Dendritic cell treated with granulocyte-macrophage colony-stimulating factor and Interleukin-4, amounts not matched to agents 40 ng/mL and 50 ng/mL, for 4 days (primary cell): ENCODE results near the gene PAK3.

Experiments
- H3K27ac Mint-ChIP-seq: one replicate; pipeline ENCODE4 v1.8.0; 2022; ENCODE audit warnings: mild to moderate bottlenecking, mixed read lengths
- H3K27me3 Mint-ChIP-seq: one replicate; pipeline ENCODE4 v1.8.0; 2022; ENCODE audit warnings: mild to moderate bottlenecking, mixed read lengths
- H3K36me3 Mint-ChIP-seq: one replicate; pipeline ENCODE4 v1.8.0; 2022; ENCODE audit warnings: low read depth, mixed read lengths
- H3K4me1 Mint-ChIP-seq: one replicate; pipeline ENCODE4 v1.8.0; 2022; ENCODE audit warnings: low read depth, mixed read lengths
- H3K4me3 Mint-ChIP-seq: one replicate; pipeline ENCODE4 v1.8.0; 2022; ENCODE audit warnings: mild to moderate bottlenecking, moderate library complexity, mixed read lengths
- H3K9me3 Mint-ChIP-seq: one replicate; pipeline ENCODE4 v1.8.0; 2022; ENCODE audit warnings: mixed read lengths
- intact Hi-C: fragments of 100-400 bp; cut with micrococcal nuclease; formaldehyde crosslinking; loops from one replicate; pipeline ENCODE4 v1.15.0; 2022

The PAK3 gene

DNA sequence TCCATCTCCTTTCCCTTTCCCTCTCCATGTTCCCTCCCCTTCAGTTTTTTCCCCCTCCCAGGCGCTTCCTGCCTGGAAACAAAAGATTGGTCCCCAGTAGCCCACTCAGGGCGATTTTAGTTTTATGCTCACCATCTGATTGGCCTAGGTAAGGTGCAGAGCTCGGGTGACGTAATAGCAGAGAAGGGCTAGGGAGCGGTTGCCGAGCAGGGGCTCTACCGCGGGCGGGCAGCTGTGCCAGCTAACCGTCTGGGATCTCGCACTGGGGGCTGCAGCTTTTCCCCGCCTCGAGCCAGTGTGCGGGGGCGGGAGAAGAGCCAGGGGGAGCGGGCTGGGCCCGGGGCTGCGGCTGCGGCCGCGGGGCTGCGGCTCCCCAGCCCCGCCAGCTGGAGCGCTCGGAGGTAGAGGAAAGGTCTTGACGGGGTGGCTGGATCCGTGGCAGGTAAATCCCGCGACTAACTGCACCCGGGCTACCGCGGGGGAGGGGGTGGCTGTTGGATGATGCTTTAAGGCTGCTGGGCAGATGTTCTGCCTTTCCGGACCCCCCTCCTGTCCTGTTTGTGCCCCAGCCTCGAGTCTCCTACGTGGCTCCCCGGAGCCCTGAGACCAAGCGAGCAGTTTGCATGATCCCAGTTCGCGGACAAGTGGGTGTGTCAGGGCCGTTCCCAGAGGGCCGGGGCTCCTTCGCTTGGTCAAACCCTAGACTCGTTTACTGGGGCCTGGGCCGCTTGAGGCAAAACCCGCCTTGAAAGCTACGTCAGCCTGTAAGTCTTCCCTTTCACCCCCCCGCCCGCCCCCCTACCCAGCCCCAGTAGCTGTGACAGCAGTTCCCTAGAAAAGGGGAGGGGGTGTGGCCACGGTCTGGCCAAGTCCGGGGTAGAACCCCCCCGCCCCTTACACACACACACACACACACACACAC is at the start of gene PAK3:
Gene PAK3 (plus strand): TSS at position 218 of the 922 bp plus-strand sequence. CDS start 26,913 bp downstream, outside the sequence.
- Mint-ChIP-seq H3K4me1 (peaks cover 11% of the 10 kb centered on the region), H3K27me3 (peaks cover 55% of the 10 kb centered on the region)

GRCh38 chrX:111047575-111047974 is 48.4 kb upstream of the PAK3 start:
- H3K36me3 Mint-ChIP-seq, result no peaks in the 10 kb centered on the region
- no peaks in the 10 kb centered on the region for H3K4me1 Mint-ChIP-seq
- no peak overlapping the region for H3K27ac Mint-ChIP-seq
- intact Hi-C loops, result no loop called here
- H3K9me3 Mint-ChIP-seq, result no peaks in the 10 kb centered on the region
- H3K4me3 Mint-ChIP-seq, result no peak overlapping the region
- H3K27me3 Mint-ChIP-seq, result peaks cover 12% of the 10 kb centered on the region

More for the DNA sequence above, at the start of gene PAK3:
- intact Hi-C loops, result loop anchor here (5.0 kb wide), 2 partner anchors 104 to 146 kb away; no protein-coding TSS in a partner anchor
- no peaks in the 10 kb centered on the region for H3K9me3 Mint-ChIP-seq
- peak within 1 kb of the TSS; percentile 60 for H3K4me3 Mint-ChIP-seq
- no peak within 1 kb of the TSS for H3K27ac Mint-ChIP-seq
- no peaks in the 10 kb centered on the region for H3K36me3 Mint-ChIP-seq

DNA sequence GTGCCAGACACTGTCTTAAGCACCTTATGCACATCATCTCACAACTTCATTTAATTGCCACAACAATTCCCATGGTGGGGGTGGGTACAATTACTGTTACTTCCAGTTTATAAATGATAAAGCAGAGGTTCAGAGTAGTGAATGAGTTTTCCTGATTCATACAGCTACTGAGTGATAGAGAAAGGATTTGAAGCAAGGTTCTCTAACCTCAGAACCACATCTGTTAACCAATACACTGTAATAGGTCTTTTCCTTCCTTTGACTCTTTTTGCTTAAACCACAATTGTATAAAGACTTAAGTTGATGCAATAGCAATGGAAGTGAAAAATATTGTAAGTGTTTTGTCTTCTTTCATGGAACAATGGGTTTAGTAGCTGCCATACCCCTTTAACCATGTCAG is 43.5 kb upstream of the PAK3 start:
- Mint-ChIP-seq H3K4me3 (no peak overlapping the region), H3K9me3 (no peaks in the 10 kb centered on the region), H3K27me3 (peaks cover 27% of the 10 kb centered on the region), H3K27ac (no peak overlapping the region), H3K4me1 (no peaks in the 10 kb centered on the region), H3K36me3 (no peaks in the 10 kb centered on the region)
- intact Hi-C loops, result no loop called here

DNA sequence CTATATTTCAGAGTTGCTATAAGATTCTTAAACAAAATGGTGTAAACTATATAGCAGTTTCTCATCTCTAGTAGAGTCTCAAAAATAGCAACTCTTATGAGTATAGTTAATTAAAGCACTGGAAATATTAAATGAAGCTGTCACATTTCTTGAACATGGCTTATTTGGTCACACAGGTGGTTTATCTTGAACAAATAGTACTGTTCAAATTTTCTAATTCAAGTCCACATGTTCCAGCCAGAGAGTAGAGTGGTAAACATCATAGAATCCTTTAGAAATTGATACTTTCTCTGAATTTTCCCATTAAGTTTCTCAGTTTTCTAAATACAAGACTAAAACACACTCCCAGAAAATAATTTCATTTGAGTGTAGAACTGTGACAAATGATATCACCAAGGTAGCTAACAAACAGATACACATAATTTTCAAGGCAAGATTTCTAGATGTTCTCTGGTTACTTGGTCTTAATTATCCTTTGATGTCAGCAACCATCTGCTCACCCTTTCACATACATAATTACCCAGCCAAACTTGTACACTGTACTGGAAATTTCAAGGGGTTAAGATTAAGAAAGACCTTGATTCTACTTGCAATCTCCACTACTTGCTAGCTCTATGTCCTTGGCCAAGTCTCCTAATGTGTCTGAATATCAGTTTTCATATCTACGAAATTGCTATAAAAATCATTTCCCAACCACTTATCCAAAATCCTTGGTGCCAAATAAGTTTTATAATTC is 24.3 kb upstream of the PAK3 start:
- Mint-ChIP-seq H3K27ac (no peak overlapping the region), H3K36me3 (no peaks in the 10 kb centered on the region), H3K4me3 (no peak overlapping the region), H3K4me1 (no peaks in the 10 kb centered on the region), H3K27me3 (peaks cover 3% of the 10 kb centered on the region), H3K9me3 (no peaks in the 10 kb centered on the region)
- intact Hi-C loops, result no loop called here

GRCh38 chrX:111083081-111083480 is 12.9 kb upstream of the PAK3 start:
- H3K9me3 Mint-ChIP-seq, result no peaks in the 10 kb centered on the region
- H3K36me3 Mint-ChIP-seq, result no peaks in the 10 kb centered on the region
- H3K4me3 Mint-ChIP-seq, result no peak overlapping the region
- intact Hi-C loops, result no loop called here
- peaks cover 15% of the 10 kb centered on the region for H3K27me3 Mint-ChIP-seq
- H3K27ac Mint-ChIP-seq, result no peak overlapping the region
- peaks cover 7% of the 10 kb centered on the region for H3K4me1 Mint-ChIP-seq

DNA sequence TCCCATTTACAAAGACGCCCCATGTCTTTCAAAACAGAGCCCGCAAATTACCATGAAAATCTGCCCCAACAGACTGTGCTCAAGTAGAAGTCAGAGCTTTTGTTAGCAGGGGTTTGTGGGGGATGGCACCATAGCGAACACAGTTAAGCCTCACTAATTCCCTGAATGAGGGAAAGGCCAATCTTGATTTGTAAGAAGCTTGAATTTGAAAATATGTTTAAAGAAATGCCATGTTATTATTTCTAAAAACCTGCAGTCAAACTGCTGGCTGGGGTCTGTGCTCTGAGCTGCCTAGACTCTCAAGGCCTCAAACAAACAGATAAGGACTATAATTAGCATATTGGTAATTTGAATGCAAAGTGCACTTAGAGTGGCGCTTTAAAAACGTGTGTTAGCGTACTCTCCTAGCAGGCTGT is 9.4 kb upstream of the PAK3 start:
- H3K9me3 Mint-ChIP-seq, result no peaks in the 10 kb centered on the region
- H3K4me3 Mint-ChIP-seq, result no peak overlapping the region
- no peaks in the 10 kb centered on the region for H3K36me3 Mint-ChIP-seq
- intact Hi-C loops, result no loop called here
- H3K27ac Mint-ChIP-seq, result no peak overlapping the region
- H3K4me1 Mint-ChIP-seq, result peaks cover 7% of the 10 kb centered on the region
- H3K27me3 Mint-ChIP-seq, result peaks cover 18% of the 10 kb centered on the region

- H3K4me1 Mint-ChIP-seq, result peaks cover 2% of the 10 kb centered on the region
- H3K27me3 Mint-ChIP-seq, result peaks cover 21% of the 10 kb centered on the region
- intact Hi-C loops, result no loop called here
- H3K36me3 Mint-ChIP-seq, result no peaks in the 10 kb centered on the region
- no peak overlapping the region for H3K4me3 Mint-ChIP-seq
- H3K27ac Mint-ChIP-seq, result no peak overlapping the region
- H3K9me3 Mint-ChIP-seq, result no peaks in the 10 kb centered on the region
Observed at GRCh38 chrX:111088628-111089027, 7.4 kb upstream of the PAK3 start.

- H3K36me3 Mint-ChIP-seq, result no peaks in the 10 kb centered on the region
- peaks cover 29% of the 10 kb centered on the region for H3K27me3 Mint-ChIP-seq
- H3K9me3 Mint-ChIP-seq, result no peaks in the 10 kb centered on the region
- no peak overlapping the region for H3K27ac Mint-ChIP-seq
- H3K4me3 Mint-ChIP-seq, result no peak overlapping the region
- peaks cover 1% of the 10 kb centered on the region for H3K4me1 Mint-ChIP-seq
- intact Hi-C loops, result no loop called here
Observed at GRCh38 chrX:111090458-111090857, 5.5 kb upstream of the PAK3 start.

DNA sequence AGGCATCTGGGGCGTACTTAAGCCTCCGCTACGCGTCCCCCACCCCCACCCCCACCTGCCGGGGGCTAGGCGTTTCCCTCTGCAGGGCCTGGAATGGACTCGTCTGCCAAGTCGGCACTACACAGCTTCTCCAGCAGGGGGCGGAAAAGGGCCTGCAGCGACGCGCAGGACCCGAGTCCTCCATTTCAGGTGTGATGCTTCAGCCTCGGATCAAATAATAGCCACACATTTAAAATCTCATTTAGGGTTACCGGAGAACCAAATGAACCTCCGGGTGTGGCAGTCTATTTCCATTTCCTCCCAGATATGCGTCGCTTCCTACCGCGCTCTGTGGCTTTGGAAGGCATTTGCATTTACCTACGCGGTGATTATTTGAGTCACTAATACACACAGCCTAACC is 2.9 kb downstream of the PAK3 start:
- Mint-ChIP-seq H3K9me3 (no peaks in the 10 kb centered on the region), H3K36me3 (no peaks in the 10 kb centered on the region), H3K27ac (no peak overlapping the region), H3K4me1 (peaks cover 11% of the 10 kb centered on the region), H3K27me3 (peaks cover 44% of the 10 kb centered on the region), H3K4me3 (no peak overlapping the region)
- intact Hi-C loops, result loop anchor here (5.0 kb wide), 2 partner anchors 107 to 143 kb away; no protein-coding TSS in a partner anchor

GRCh38 chrX:111100191-111100590 is 4.2 kb downstream of the PAK3 start:
- H3K27ac Mint-ChIP-seq, result no peak overlapping the region
- intact Hi-C loops, result no loop called here
- no peak overlapping the region for H3K4me3 Mint-ChIP-seq
- H3K4me1 Mint-ChIP-seq, result peaks cover 11% of the 10 kb centered on the region
- no peaks in the 10 kb centered on the region for H3K9me3 Mint-ChIP-seq
- no peaks in the 10 kb centered on the region for H3K36me3 Mint-ChIP-seq
- peaks cover 36% of the 10 kb centered on the region for H3K27me3 Mint-ChIP-seq

- no peak overlapping the region for H3K27ac Mint-ChIP-seq
- peaks cover 26% of the 10 kb centered on the region for H3K27me3 Mint-ChIP-seq
- intact Hi-C loops, result no loop called here
- H3K4me1 Mint-ChIP-seq, result no peaks in the 10 kb centered on the region
- H3K36me3 Mint-ChIP-seq, result no peaks in the 10 kb centered on the region
- no peak overlapping the region for H3K4me3 Mint-ChIP-seq
- no peaks in the 10 kb centered on the region for H3K9me3 Mint-ChIP-seq
Observed at GRCh38 chrX:111101580-111101979, 5.6 kb downstream of the PAK3 start.

- H3K4me3 Mint-ChIP-seq, result no peak overlapping the region
- H3K27ac Mint-ChIP-seq, result no peak overlapping the region
- H3K27me3 Mint-ChIP-seq, result peaks cover 16% of the 10 kb centered on the region
- no peaks in the 10 kb centered on the region for H3K9me3 Mint-ChIP-seq
- H3K4me1 Mint-ChIP-seq, result no peaks in the 10 kb centered on the region
- intact Hi-C loops, result no loop called here
- H3K36me3 Mint-ChIP-seq, result no peaks in the 10 kb centered on the region
Observed at GRCh38 chrX:111102636-111103035, 6.6 kb downstream of the PAK3 start.

DNA sequence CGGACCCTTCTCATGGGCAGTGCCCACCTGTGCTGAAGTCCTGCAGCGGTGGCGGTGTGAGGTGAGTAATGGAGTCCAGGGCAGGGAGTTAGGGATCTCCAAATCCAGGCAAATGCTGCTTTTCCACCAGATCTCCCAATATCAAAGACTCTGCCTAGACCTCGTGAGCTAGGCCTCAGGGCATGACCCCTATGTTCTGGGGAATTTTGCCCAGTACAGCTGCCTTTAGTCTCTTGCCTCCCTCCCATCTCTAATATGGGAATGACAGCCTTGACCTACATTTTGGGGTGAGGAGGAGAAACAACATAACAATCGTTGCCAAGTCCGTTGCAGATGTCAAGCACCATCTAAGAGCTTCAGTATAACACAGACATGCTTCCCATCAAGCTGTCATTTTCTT is 7.3 kb downstream of the PAK3 start:
- Mint-ChIP-seq H3K36me3 (no peaks in the 10 kb centered on the region), H3K4me1 (no peaks in the 10 kb centered on the region), H3K27ac (no peak overlapping the region), H3K27me3 (peaks cover 10% of the 10 kb centered on the region), H3K4me3 (no peak overlapping the region), H3K9me3 (no peaks in the 10 kb centered on the region)
- intact Hi-C loops, result no loop called here

DNA sequence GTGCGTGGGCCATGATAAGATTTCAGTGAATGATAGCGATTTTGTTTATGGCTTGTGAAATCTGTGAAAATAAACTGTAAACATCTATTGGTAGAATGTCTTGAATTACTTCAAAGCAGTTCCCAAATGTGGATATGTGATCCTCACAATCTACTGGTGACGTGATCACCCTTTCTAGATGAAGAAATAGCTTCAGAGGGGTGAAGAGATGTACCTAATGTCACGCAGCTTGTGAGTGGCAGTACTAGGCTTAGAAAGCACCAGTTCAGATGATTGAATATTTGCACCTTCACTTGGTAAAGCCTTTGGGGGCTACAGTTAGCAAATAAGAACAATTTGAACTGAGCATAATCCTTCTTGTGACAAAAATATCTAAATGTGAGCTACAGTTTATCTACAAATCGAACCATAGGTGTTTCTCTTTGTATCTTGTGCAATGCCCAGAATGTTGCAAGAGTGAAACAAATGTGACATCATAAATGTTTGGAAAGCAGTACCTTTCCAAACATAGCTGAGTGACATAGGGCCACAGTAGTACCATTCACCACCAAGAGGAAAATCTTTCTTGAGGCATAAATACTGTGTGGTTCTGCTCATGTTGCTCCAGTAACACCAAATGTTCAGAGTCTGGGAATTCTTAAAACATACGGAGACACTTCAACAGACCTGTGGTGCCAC is 14.2 kb downstream of the PAK3 start:
- intact Hi-C loops, result no loop called here
- no peak overlapping the region for H3K4me3 Mint-ChIP-seq
- no peaks in the 10 kb centered on the region for H3K4me1 Mint-ChIP-seq
- H3K27me3 Mint-ChIP-seq, result no peaks in the 10 kb centered on the region
- no peaks in the 10 kb centered on the region for H3K9me3 Mint-ChIP-seq
- no peaks in the 10 kb centered on the region for H3K36me3 Mint-ChIP-seq
- no peak overlapping the region for H3K27ac Mint-ChIP-seq
